Activated CD4-positive, alpha-beta T cell treated with anti-CD3 and anti-CD28 coated beads, Interleukin-2, amount 10 ng/mL, durations not matched to agents 7 days and 5 days (primary cell): ENCODE measurements around the gene XYLT2. TPM values are rescaled to one million over a fixed set of nuclear protein-coding genes. Genes with fewer than 3 reads are reported as not detected.

ENCODE experiments used
- CTCF ChIA-PET: fragments of 350-600 bp; sonication (Branson Sonifier 250); formaldehyde crosslinking; loops from one replicate; lab custom pipeline; 2021; ENCODE audit warnings: antibody characterized with exemption; lab: Charles Lee
- POLR2A ChIA-PET: fragments of 350-600 bp; sonication (Branson Sonifier 250); formaldehyde crosslinking; loops from one replicate; lab custom pipeline; 2021; ENCODE audit warnings: antibody characterized with exemption; lab: Charles Lee
- DNase-seq: peaks from one replicate; pipeline ENCODE4 v3.0.0-alpha.2; 2020
- H3K27ac Mint-ChIP-seq: one replicate; pipeline ENCODE4 v1.8.0; 2021; ENCODE audit warnings: mild to moderate bottlenecking, moderate library complexity, mixed read lengths
- H3K27me3 Mint-ChIP-seq: one replicate; pipeline ENCODE4 v1.8.0; 2021; ENCODE audit warnings: mixed read lengths
- H3K36me3 Mint-ChIP-seq: one replicate; pipeline ENCODE4 v1.8.0; 2021; ENCODE audit warnings: low read depth, mixed read lengths
- H3K4me1 Mint-ChIP-seq: one replicate; pipeline ENCODE4 v1.8.0; 2021; ENCODE audit warnings: mixed read lengths
- H3K4me3 Mint-ChIP-seq: one replicate; pipeline ENCODE4 v1.8.0; 2021; ENCODE audit warnings: mild to moderate bottlenecking, moderate library complexity, mixed read lengths
- H3K9me3 Mint-ChIP-seq: one replicate; pipeline ENCODE4 v1.8.0; 2021; ENCODE audit warnings: mixed read lengths
- total RNA-seq, 2 experiments: library from RNA; stranded (reverse); gene quantifications; one replicate each; pipeline ENCODE4 v1.2.3, GENCODE V29; 2021

The XYLT2 gene
- total RNA-seq, 2 experiments from 2014 or later, result 22.1 to 23.6 TPM

DNA sequence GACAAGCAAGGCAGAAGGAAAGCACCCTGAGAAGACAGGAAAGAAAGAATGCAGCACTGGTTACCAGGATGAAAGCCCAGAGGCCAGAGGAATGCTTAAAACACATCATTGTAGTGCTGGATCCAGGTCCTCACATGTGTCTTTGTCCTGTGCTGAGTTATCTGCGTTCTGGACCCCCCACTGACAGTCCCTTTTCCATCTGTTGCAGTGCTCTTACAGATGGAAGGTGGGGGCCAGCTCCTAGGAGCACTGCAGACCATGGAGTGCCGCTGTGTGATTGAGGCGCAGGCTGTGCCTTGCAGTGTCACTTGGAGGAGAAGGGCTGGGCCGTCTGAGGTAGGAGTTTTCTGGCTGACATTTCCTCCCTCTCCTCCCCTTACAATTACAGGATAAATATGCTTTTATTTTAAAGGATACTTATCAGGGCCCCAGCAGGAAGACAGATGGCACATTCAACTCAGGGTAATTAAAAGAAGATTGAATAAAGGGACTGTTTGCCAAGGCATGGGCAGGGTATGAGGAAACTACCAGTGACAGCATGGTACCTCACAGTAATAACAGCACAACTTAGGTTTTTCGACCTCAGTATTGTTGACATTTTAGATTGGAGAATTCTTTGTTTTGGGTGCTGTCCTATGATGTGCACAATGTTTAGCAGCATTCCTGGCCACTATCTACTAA, 30.1 kb downstream of the XYLT2 start:
- Mint-ChIP-seq H3K9me3 (no peaks in the 10 kb centered on the region), H3K4me3 (no peak overlapping the region), H3K27ac (no peak overlapping the region), H3K36me3 (peaks cover 39% of the 10 kb centered on the region), H3K27me3 (no peaks in the 10 kb centered on the region), H3K4me1 (peaks cover 27% of the 10 kb centered on the region)
- CTCF ChIA-PET, result interaction anchor here (0.7 to 10.9 kb wide), 2 partner anchors 14 to 22 kb away, joined by 3 to 76 read pairs; partner anchors contain the start of gene LRRC59
- no peak for DNase-seq
- POLR2A ChIA-PET, result no interaction called here

DNA sequence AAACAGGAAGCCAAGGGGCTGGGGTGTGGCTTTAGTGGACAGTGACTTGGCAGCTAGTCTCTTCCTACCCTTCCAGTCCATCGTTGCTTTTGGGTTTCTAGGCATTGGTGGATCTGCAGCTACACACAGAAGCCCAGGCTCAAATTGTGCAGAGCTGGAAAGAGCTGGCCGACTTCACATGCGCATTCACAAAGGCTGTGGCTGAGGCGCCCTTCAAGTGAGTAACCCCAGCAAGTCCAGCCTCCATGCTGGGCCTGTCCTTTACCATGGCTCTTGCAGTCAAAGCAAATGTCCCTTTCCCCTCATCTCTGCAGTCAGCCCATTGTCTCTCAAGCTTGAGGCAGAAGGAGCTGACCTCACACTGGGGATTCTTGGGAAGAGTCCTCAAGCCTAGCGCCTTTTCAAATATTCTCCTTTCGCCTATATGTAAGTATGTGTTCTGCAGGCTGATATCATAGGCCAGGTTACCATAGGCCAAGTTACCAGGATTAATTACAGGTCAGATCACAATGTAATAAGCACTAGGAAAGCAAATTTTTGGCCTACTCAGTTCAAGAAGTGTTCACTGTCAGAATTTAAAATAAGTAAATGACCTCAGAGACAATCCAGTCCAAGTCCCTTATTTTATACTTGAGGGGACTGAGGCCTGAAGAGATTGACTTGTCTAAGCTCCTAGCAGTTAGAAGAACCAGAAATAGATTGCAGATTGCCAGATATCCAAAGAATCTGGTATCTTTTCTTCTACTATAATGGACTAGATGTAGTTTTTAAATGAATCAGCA, 33.6 kb downstream of the XYLT2 start:
- DNase-seq, result no peak
- Mint-ChIP-seq H3K36me3 (peaks cover 42% of the 10 kb centered on the region), H3K4me3 (no peak overlapping the region), H3K27ac (no peak overlapping the region), H3K9me3 (no peaks in the 10 kb centered on the region), H3K27me3 (no peaks in the 10 kb centered on the region), H3K4me1 (peaks cover 1% of the 10 kb centered on the region)
- ChIA-PET POLR2A (no interaction called here), CTCF (interaction anchor here (1.1 to 10.9 kb wide), 4 partner anchors 12 to 21 kb away, joined by 3 to 76 read pairs (median 10); partner anchors contain the start of gene LRRC59)

DNA sequence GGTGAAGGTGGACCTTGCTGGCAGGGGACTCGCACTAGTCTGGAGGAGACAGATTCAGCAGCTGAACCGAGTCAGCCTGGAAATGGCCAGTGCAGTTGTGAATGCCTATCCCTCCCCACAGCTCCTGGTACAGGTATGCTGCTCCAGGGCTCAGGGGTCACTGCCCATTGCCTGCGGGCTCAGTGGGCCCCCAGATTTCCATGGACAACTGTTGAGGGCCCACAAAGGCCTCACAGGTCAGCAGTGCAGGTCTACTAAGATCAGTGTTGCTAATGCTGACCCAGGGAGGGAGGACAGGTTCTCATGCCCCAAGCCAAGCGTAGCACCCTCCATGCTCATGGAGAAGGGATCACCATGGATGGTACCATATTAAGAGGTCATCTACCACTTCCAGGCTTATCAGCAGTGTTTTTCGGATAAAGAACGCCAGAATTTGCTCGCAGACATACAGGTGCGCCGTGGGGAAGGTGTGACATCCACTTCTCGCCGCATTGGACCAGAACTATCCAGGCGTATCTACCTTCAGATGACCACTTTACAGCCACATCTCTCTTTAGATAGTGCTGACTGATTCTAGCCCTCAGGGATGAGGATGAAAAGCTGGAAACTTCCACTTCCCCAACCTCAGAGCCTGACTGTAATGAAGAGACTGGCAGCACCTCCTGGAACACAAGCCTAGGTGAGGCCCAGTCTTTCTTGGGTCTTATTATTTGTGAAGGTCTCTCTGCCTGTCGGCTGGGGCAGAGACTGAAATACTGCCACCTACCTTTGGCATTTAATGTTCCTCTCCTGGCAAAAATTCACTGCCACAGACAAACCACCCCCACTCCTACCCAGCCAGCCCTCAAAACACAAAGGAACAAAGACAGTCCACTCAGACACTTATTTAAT, 34.7 kb downstream of the XYLT2 start:
- peaks cover 1% of the 10 kb centered on the region for H3K4me1 Mint-ChIP-seq
- no peaks in the 10 kb centered on the region for H3K9me3 Mint-ChIP-seq
- no peak overlapping the region for H3K27ac Mint-ChIP-seq
- no peak overlapping the region for H3K4me3 Mint-ChIP-seq
- no peaks in the 10 kb centered on the region for H3K27me3 Mint-ChIP-seq
- ChIA-PET POLR2A (no interaction called here), CTCF (interaction anchor here (0.9 to 10.9 kb wide), 4 partner anchors 11 to 180 kb away, joined by 4 to 76 read pairs (median 10); partner anchors contain the start of gene LRRC59)
- H3K36me3 Mint-ChIP-seq, result peaks cover 47% of the 10 kb centered on the region
- DNase-seq, result no peak

DNA sequence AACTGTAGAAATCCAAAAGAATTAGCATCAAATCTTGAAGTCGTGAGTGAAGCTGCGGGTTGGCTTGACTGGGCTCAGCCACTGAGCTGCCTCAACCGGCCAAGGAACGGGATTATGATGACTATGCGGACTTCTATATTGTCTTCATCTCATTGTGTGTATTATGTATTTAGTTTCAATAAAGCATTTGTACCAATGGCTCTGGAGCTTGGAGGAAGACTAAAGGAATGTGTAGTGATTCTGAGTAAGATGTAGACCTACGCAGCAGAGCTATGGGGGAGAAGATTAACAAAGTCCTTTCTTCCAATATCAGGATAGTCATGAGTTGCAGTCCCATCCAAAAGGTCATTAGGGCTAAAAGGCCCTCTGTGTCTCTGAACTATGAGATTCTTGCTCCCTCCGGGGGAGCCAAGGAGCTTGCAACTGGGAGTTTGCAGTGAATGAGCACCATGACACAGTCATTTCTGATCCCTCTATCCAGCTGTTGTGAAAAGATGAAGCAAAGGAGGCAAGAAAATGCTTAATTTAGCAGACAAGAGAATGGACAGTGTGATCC, 35.4 kb downstream of the XYLT2 start:
- Mint-ChIP-seq H3K36me3 (peaks cover 52% of the 10 kb centered on the region), H3K27ac (no peak overlapping the region), H3K4me3 (no peak overlapping the region), H3K27me3 (no peaks in the 10 kb centered on the region), H3K4me1 (peaks cover 1% of the 10 kb centered on the region), H3K9me3 (no peaks in the 10 kb centered on the region)
- CTCF ChIA-PET, result interaction anchor here (0.9 to 10.9 kb wide), 4 partner anchors 10 to 181 kb away, joined by 4 to 76 read pairs (median 10); partner anchors contain the start of gene LRRC59
- POLR2A ChIA-PET, result no interaction called here
- no peak for DNase-seq

DNA sequence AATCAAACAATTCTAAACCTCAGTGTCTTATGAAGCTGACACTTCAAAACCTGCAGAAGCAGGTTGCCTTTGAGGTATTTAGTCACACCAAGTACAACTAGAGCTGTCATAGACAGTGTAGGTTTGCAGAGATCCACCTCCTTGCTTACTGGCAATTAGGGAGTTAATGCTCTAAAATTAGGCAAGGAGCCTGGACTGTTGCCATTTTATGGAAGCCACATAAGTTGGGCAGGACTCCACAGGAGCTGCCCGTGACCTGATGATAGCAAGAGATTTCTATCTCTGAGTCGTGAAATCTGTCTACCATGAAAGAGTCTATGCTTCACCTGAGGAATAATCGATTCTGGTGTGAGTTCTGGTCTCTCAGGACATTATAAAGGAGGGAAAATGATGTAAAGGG, 36.0 kb downstream of the XYLT2 start:
- Mint-ChIP-seq H3K4me1 (peaks cover 1% of the 10 kb centered on the region), H3K27ac (no peak overlapping the region), H3K9me3 (no peaks in the 10 kb centered on the region), H3K27me3 (no peaks in the 10 kb centered on the region), H3K36me3 (peaks cover 56% of the 10 kb centered on the region), H3K4me3 (no peak overlapping the region)
- CTCF ChIA-PET, result interaction anchor here (0.9 to 10.9 kb wide), 4 partner anchors 10 to 182 kb away, joined by 4 to 76 read pairs (median 10); partner anchors contain the start of gene LRRC59
- no peak for DNase-seq
- POLR2A ChIA-PET, result no interaction called here

DNA sequence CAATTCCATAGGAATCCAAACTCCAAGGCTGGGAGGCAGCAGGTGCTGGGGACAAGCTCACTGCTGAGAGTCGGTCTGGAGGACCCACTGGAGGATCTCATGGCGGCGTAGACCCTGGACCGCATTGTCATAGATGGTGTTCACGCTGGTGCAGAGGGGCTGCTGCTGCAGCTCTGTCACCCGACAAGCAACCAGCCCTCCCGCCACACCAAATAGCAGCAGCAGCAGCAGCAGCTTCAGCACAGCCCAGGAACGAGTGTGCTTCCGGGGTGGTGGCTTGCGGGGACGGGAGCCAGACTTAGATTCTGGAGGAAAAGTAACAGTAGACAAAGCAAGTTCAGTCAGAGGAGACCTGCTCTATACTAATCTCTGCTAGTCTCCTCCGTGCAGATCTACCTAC, 37.0 kb downstream of the XYLT2 start:
- ChIA-PET CTCF (interaction anchor here (0.6 to 10.9 kb wide), 3 partner anchors 9 to 525 kb away, joined by 3 to 76 read pairs (median 3); partner anchors contain the start of gene LRRC59), POLR2A (no interaction called here)
- no peaks in the 10 kb centered on the region for H3K27me3 Mint-ChIP-seq
- no peak overlapping the region for H3K4me3 Mint-ChIP-seq
- H3K4me1 Mint-ChIP-seq, result no peaks in the 10 kb centered on the region
- DNase-seq, result no peak
- H3K36me3 Mint-ChIP-seq, result peaks cover 64% of the 10 kb centered on the region
- H3K27ac Mint-ChIP-seq, result no peak overlapping the region
- H3K9me3 Mint-ChIP-seq, result no peaks in the 10 kb centered on the region

DNA sequence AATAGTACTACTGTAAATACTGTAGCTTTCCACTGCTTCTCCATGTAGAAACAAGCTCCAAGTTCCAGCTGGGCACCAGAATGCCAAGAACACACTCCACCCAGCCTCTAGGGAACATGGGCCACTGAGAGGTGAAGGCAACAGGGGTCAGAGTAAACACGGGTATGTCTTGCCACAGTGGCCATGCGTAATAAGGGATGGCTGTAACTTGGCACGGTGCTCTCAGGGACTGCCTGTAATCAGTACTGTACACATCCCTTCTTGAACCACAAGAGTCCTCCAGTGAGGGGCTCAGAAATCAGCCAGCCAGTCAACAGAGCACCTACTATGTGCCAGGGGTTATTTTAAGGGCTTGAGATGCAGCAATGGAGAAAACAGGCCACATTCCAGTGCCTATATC, 40.6 kb downstream of the XYLT2 start:
- ChIA-PET CTCF (interaction anchor here (2.9 kb wide), 1 partner anchor 11 kb away, joined by 17 read pairs; the partner anchor contains the start of gene LRRC59), POLR2A (no interaction called here)
- H3K27me3 Mint-ChIP-seq, result no peaks in the 10 kb centered on the region
- H3K27ac Mint-ChIP-seq, result peak overlapping the region; percentile 17
- no peak for DNase-seq
- H3K4me1 Mint-ChIP-seq, result no peaks in the 10 kb centered on the region
- no peak overlapping the region for H3K4me3 Mint-ChIP-seq
- H3K36me3 Mint-ChIP-seq, result peaks cover 66% of the 10 kb centered on the region
- no peaks in the 10 kb centered on the region for H3K9me3 Mint-ChIP-seq

DNA sequence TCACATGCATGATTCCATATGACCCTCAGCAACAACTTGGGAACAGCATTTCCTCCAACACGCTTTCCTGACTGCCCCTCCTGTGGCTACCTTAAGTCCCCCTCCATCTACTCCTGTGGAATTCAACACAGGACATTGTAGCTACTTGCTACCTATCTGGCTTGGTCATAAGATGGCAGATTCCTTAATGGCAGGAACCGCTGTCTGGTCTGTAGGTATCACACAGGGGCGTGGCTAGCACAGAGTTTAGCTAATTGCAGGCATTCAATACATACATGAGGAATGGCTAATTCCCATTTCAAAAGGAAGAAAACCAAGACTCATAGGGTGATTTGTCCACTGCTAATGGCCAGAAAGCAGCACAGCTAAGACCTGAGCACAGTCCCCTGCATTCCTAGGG, 42.8 kb downstream of the XYLT2 start:
- ChIA-PET POLR2A (no interaction called here), CTCF (interaction anchor here (1.7 kb wide), 1 partner anchor 8 kb away, joined by 15 read pairs; the partner anchor contains the start of gene LRRC59)
- H3K9me3 Mint-ChIP-seq, result no peaks in the 10 kb centered on the region
- H3K4me3 Mint-ChIP-seq, result no peak overlapping the region
- H3K36me3 Mint-ChIP-seq, result peaks cover 70% of the 10 kb centered on the region
- H3K27me3 Mint-ChIP-seq, result no peaks in the 10 kb centered on the region
- no peak overlapping the region for H3K27ac Mint-ChIP-seq
- DNase-seq, result no peak
- peaks cover 3% of the 10 kb centered on the region for H3K4me1 Mint-ChIP-seq

DNA sequence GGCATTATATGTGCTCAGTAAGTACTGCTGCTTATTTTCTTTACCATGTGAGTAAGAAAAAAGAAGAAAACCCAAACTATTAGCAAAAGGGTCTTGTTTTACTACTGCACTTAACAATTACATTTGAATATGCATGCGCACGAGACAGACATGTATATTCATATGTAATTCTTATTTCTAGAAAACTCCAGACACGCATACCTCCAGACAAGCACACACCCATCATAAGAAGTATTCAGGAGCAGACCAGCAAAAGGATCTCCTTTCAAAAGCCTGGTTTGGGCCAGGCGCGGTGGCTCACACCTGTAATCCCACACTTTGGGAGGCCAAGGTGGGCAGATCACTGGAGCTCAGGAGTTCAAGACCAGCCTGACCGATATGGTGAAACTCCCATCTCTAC, 43.6 kb downstream of the XYLT2 start:
- Mint-ChIP-seq H3K36me3 (peaks cover 75% of the 10 kb centered on the region), H3K4me1 (peaks cover 7% of the 10 kb centered on the region), H3K4me3 (no peak overlapping the region), H3K27ac (no peak overlapping the region), H3K27me3 (no peaks in the 10 kb centered on the region), H3K9me3 (no peaks in the 10 kb centered on the region)
- CTCF ChIA-PET, result interaction anchor here (1.7 to 5.4 kb wide), 2 partner anchors 8 to 9 kb away, joined by 15 to 16 read pairs; partner anchors contain the start of gene LRRC59
- DNase-seq, result no peak
- POLR2A ChIA-PET, result no interaction called here

DNA sequence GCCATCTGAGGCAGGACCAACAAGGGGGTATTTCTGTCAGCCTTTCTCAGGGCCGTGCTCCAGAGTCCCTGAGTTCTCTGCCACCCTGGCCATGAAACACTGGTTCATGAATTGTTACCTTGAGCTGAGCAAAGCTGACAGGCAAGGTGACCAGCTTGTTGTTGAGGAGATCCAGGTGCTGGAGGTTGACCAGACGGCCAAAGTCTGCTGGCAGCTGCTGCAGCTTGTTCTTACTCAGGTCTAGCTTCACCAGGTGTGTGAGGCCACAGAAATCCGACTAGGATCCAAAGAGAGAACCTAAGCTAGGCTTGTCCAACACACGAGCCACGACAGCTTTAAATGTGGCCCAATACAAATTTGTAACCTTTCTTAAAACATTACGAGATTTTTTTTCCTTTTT, 46.7 kb downstream of the XYLT2 start:
- Mint-ChIP-seq H3K4me1 (peaks cover 28% of the 10 kb centered on the region), H3K27me3 (no peaks in the 10 kb centered on the region), H3K9me3 (no peaks in the 10 kb centered on the region), H3K27ac (no peak overlapping the region), H3K36me3 (peaks cover 60% of the 10 kb centered on the region), H3K4me3 (no peak overlapping the region)
- POLR2A ChIA-PET, result no interaction called here
- DNase-seq, result no peak
- CTCF ChIA-PET, result interaction anchor here (0.6 to 5.4 kb wide), 4 partner anchors 9 to 119 kb away, joined by 3 to 16 read pairs (median 4); no protein-coding TSS in a partner anchor

DNA sequence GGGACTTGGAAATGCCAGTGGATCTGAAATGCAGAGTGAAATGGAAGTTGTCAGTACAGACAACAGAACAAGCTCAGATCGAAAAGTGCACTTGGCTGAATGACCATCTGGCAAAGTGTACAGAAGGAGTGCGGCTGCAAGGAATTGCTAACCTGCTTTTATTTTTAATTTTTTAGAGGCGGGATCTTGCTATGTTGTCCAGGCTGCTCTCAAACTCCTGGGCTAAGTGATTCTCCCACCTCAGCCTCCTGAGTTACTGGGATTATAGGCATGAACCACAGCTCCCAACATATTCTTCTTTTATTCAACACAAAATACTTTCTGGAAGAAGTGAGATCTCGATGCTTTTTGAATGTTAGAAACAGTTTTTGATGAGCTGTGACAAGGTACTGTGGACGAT, 47.8 kb downstream of the XYLT2 start:
- ChIA-PET POLR2A (no interaction called here), CTCF (interaction anchor here (5.4 kb wide), 1 partner anchor 13 kb away, joined by 16 read pairs; no protein-coding TSS in a partner anchor)
- H3K4me3 Mint-ChIP-seq, result no peak overlapping the region
- H3K27me3 Mint-ChIP-seq, result no peaks in the 10 kb centered on the region
- DNase-seq, result no peak
- no peak overlapping the region for H3K27ac Mint-ChIP-seq
- no peaks in the 10 kb centered on the region for H3K9me3 Mint-ChIP-seq
- peaks cover 50% of the 10 kb centered on the region for H3K36me3 Mint-ChIP-seq
- peaks cover 33% of the 10 kb centered on the region for H3K4me1 Mint-ChIP-seq

DNA sequence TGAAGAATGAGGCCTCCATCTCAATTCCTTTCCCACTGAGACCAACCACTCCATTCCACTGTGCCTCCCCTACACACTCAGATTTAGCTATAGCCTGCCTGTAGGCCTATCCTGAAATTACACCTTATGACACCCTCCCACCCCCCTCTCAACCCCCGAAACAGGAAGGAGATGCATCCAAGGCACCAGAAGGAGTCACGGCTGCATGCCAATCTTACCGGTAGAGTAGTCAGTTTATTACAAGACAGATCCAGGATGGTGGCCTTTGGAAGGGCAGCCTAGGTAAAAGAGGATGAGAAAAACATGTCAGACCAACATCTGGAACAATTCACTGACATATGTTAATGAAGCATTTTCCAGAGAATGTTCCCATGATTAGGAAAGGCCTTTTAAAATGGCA, 48.8 kb downstream of the XYLT2 start:
- Mint-ChIP-seq H3K27ac (no peak overlapping the region), H3K27me3 (no peaks in the 10 kb centered on the region), H3K4me3 (peak overlapping the region; percentile 1), H3K9me3 (no peaks in the 10 kb centered on the region), H3K36me3 (peaks cover 42% of the 10 kb centered on the region), H3K4me1 (peaks cover 33% of the 10 kb centered on the region)
- ChIA-PET POLR2A (no interaction called here), CTCF (no interaction called here)
- no peak for DNase-seq
